Measurements from ENCODE around the gene TMC8. TPM values are rescaled to one million over a fixed set of nuclear protein-coding genes. Genes with fewer than 3 reads are reported as not detected.

Gene TMC8
- total RNA-seq, 4 donors from 2014 or later = 1.2 to 40.8 (median 9.8) TPM

DNA sequence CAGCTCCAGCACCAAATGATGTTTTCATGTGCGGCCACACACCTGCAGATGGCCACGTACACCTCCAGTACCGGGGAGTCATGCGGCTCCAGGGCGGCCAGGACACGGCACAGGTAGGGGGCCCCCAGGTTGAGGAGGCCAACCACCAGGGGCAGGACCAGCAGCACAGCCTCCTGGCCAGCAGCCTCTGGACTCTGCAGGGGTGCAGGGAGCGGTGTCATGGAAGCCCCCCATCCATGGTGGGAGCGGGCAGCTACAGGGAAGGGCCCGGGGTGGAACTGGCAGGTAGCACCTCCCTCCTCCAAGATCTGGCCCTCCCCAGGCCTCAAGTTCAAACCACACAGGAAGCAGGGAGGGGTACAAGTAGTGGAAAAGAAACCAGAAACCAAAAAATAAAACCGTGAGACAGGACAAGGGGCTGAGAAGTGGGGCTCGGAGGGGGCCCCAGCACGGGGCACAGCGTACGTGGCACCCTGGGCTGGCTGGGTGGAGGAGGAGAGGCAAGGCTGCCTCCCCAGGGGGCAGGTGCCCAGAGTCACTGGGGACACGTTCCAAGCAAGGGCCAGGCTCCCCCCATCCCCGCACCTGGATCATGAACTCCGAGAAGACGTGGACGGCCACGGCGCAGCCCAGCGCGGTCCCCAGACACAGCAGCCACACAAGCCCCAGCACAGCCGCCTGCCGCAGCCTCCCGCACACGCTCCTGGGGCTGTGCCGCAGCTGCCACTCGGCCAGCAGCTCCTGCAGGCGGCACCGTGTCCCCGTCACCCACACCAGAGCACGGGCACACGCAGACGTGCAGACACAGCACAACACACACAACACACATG lies 9.4 kb upstream of the TMC8 start:
- H3K4me3 ChIP-seq = no peak overlapping the region
- TF ChIP-seq POLR2AphosphoS5 (IDR thresholded peaks at IDR 0.05) (no peak), EP300 (IDR thresholded peaks at IDR 0.05; ENCODE audit: low read depth) (no peak), POLR2A (IDR thresholded peaks at IDR 0.05) (no peak), CTCF (IDR thresholded peaks at IDR 0.05) (no peak)
- peaks cover 0 to 3% (median 0%) of the 10 kb centered on the region in 4 donors for H3K36me3 ChIP-seq
- DNase-seq = peak; percentile 60
- no peaks in the 10 kb centered on the region for H3K9me3 ChIP-seq
- in situ Hi-C loops (cut with MboI; ENCODE audit: low pct_ligation_motif_present in 1 of 4, low pct_unique_long_range_greater_than_20kb in 1 of 4, low sequenced_read_pairs in 3 of 4) = no loop called here
- H3K4me1 ChIP-seq = peaks cover 4 to 29% (median 14%) of the 10 kb centered on the region in 4 donors
- 68% methylated on average over 29 of the region's 35 CpGs; no CpG with 5 or more reads in 1 of the 2 donors for WGBS, 2 donors (ENCODE audit: low coverage in 1 of 2)
- peak overlapping the region; percentile 29 to 67 (median 52) for H3K27ac ChIP-seq
- intact Hi-C loops (cut with DNase I; ENCODE audit: low total_unique reads) = no loop called here
- H3K27me3 ChIP-seq = no peaks in the 10 kb centered on the region

DNA sequence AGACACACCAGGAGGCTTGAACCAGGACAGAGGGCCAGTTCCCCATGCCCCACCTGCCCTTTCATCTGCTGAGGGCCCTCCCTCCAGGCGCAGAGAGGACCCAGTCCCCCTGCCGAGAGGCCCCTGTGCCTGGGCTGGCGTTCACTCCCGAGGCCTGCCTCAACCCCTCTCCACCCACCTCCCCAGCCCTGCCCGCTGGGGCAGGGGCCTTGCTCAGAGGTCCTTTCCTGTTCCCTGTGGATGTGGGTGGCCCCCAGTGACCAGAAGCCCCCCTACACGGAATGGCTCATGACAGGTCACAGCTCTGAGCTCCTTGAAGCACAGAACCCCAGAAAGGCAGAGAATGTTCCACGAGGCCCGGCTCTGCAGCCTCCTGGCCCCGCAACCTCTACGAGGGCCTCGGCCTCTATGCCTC lies 8.8 kb upstream of the TMC8 start:
- no peaks in the 10 kb centered on the region for H3K27me3 ChIP-seq
- H3K36me3 ChIP-seq = peaks cover 0 to 3% (median 0%) of the 10 kb centered on the region in 4 donors
- no peak overlapping the region for H3K4me3 ChIP-seq
- H3K27ac ChIP-seq = peak overlapping the region; percentile 29 to 67 (median 52)
- TF ChIP-seq POLR2A (IDR thresholded peaks at IDR 0.05) (no peak), CTCF (IDR thresholded peaks at IDR 0.05) (no peak), POLR2AphosphoS5 (IDR thresholded peaks at IDR 0.05) (no peak), EP300 (IDR thresholded peaks at IDR 0.05; ENCODE audit: low read depth) (no peak)
- H3K4me1 ChIP-seq = peaks cover 4 to 35% (median 18%) of the 10 kb centered on the region in 4 donors
- no peak for DNase-seq
- intact Hi-C loops (cut with DNase I; ENCODE audit: low total_unique reads) = no loop called here
- in situ Hi-C loops (cut with MboI; ENCODE audit: low pct_ligation_motif_present in 1 of 4, low pct_unique_long_range_greater_than_20kb in 1 of 4, low sequenced_read_pairs in 3 of 4) = no loop called here
- WGBS, 2 donors (ENCODE audit: low coverage in 1 of 2) = 70% methylated on average over 11 of the region's 11 CpGs; no CpG with 5 or more reads in 1 of the 2 donors
- no peaks in the 10 kb centered on the region for H3K9me3 ChIP-seq

- Histone ChIP-seq H3K4me3 (no peak overlapping the region), H3K27ac (peak overlapping the region in 3 of 4 donors; percentile 29 to 67 (median 58)), H3K27me3 (no peaks in the 10 kb centered on the region), H3K4me1 (peaks cover 4 to 38% (median 23%) of the 10 kb centered on the region in 4 donors), H3K9me3 (no peaks in the 10 kb centered on the region), H3K36me3 (peaks cover 0 to 3% (median 0%) of the 10 kb centered on the region in 4 donors)
- TF ChIP-seq EP300 (IDR thresholded peaks at IDR 0.05; ENCODE audit: low read depth) (no peak), POLR2A (IDR thresholded peaks at IDR 0.05) (no peak), CTCF (IDR thresholded peaks at IDR 0.05) (no peak), POLR2AphosphoS5 (IDR thresholded peaks at IDR 0.05) (no peak)
- DNase-seq = no peak
- in situ Hi-C loops (cut with MboI; ENCODE audit: low pct_ligation_motif_present in 1 of 4, low pct_unique_long_range_greater_than_20kb in 1 of 4, low sequenced_read_pairs in 3 of 4) = no loop called here
- WGBS, 2 donors (ENCODE audit: low coverage in 1 of 2) = 87% methylated on average over 19 of the region's 23 CpGs; no CpG with 5 or more reads in 1 of the 2 donors
- intact Hi-C loops (cut with DNase I; ENCODE audit: low total_unique reads) = no loop called here
Observed at GRCh38 chr17:78122216-78122930, 8.2 kb upstream of the TMC8 start.

GRCh38 chr17:78122931-78123249 lies 7.7 kb upstream of the TMC8 start:
- no peak for DNase-seq
- Histone ChIP-seq H3K36me3 (peaks cover 0 to 3% (median 0%) of the 10 kb centered on the region in 4 donors), H3K4me1 (peaks cover 4 to 38% (median 25%) of the 10 kb centered on the region in 4 donors), H3K4me3 (no peak overlapping the region), H3K27me3 (no peaks in the 10 kb centered on the region), H3K27ac (peak overlapping the region in 1 of 4 donors; percentile 67), H3K9me3 (no peaks in the 10 kb centered on the region)
- in situ Hi-C loops (cut with MboI; ENCODE audit: low pct_ligation_motif_present in 1 of 4, low pct_unique_long_range_greater_than_20kb in 1 of 4, low sequenced_read_pairs in 3 of 4) (no loop called here), intact Hi-C loops (cut with DNase I; ENCODE audit: low total_unique reads) (no loop called here)
- TF ChIP-seq CTCF (IDR thresholded peaks at IDR 0.05) (no peak), EP300 (IDR thresholded peaks at IDR 0.05; ENCODE audit: low read depth) (no peak), POLR2AphosphoS5 (IDR thresholded peaks at IDR 0.05) (no peak), POLR2A (IDR thresholded peaks at IDR 0.05) (no peak)
- WGBS, 2 donors (ENCODE audit: low coverage in 1 of 2) = 95% methylated on average over 4 of the region's 4 CpGs; no CpG with 5 or more reads in 1 of the 2 donors

Data from transverse colon (tissue), 4 donors.